Thyroid gland (tissue), 4 donors: Measurements from ENCODE around the gene VWA1.
"Not testable (repeated sequence)": the region's sequence is repeated elsewhere in the genome, so short reads cannot be mapped to it uniquely, and the experiment has no call there.

ENCODE experiments used
- CTCF ChIP-seq, 6 experiments: fragments of 200-600 bp in 3 of 6; fragments of 450-650 bp in 3 of 6; sonication (generic) in 3 of 6; IDR thresholded peaks; one replicate each; pipeline ENCODE4 v1.5.1; 2016 to 2019; ENCODE audit warnings: antibody characterized with exemption in 6 of 6, mild to moderate bottlenecking in 2 of 6, inconsistent platforms in 1 of 6, moderate library complexity in 1 of 6
- POLR2A ChIP-seq, 2 donors: fragments of 450-650 bp; IDR thresholded peaks; one replicate each; pipeline ENCODE4 v1.6.1; 2017; ENCODE audit warnings: antibody characterized with exemption in 2 of 2, mild to moderate bottlenecking in 2 of 2, moderate library complexity in 1 of 2

- not testable (repeated sequence) for TF ChIP-seq CTCF, POLR2A (IDR thresholded peaks at IDR 0.05)
These were observed 20.4 kb downstream of the VWA1 start for GRCh38 chr1:1455934-1456333.
